RWPE2 (cell line): Measurements from ENCODE around the gene AKR1A1.

Experiments
- ATAC-seq: fragments of 200-7000 bp; cut with Tn5 transposase; 3 replicates; pipeline ENCODE4 v1.9.1; 2021; ENCODE audit warnings: low read depth
- DNase-seq: peaks from one replicate; pipeline ENCODE4 v3.0.0-alpha.2; 2020; ENCODE audit warnings: low spot score
- H3K27ac ChIP-seq: fragments of 450-650 bp; 2 replicates; pipeline ENCODE4 v1.5.1; 2017; ENCODE audit warnings: mild to moderate bottlenecking; ENCODE audit not compliant: poor library complexity, severe bottlenecking
- H3K27me3 ChIP-seq: fragments of 250-450 bp; sonication (Bioruptor Pico); 2 replicates; pipeline ENCODE4 v1.5.1; 2021; ENCODE audit warnings: mild to moderate bottlenecking, moderate library complexity; ENCODE audit not compliant: insufficient read depth, poor library complexity, severe bottlenecking
- H3K36me3 ChIP-seq: fragments of 250-450 bp; sonication (Bioruptor Pico); 2 replicates; pipeline ENCODE4 v1.5.1; 2020; ENCODE audit warnings: low read depth, mild to moderate bottlenecking, moderate library complexity
- H3K4me1 ChIP-seq: fragments of 250-450 bp; sonication (Bioruptor Pico); 2 replicates; pipeline ENCODE4 v1.5.1; 2021; ENCODE audit warnings: mild to moderate bottlenecking, moderate library complexity; ENCODE audit not compliant: insufficient read depth, poor library complexity, severe bottlenecking
- H3K4me3 ChIP-seq: fragments of 250-450 bp; sonication (Bioruptor Pico); 2 replicates; pipeline ENCODE4 v1.5.1; 2021; ENCODE audit warnings: mild to moderate bottlenecking, moderate library complexity; ENCODE audit not compliant: severe bottlenecking
- H3K9me3 ChIP-seq: fragments of 250-450 bp; sonication (Bioruptor Pico); 2 replicates; pipeline ENCODE4 v1.5.1; 2021; ENCODE audit warnings: mild to moderate bottlenecking, moderate library complexity; ENCODE audit not compliant: severe bottlenecking
- CTCF ChIP-seq: fragments of 450-650 bp; IDR thresholded peaks from one replicate; pipeline ENCODE4 v1.5.1; 2017; ENCODE audit warnings: mild to moderate bottlenecking, moderate library complexity; ENCODE audit not compliant: poor library complexity, severe bottlenecking

Gene AKR1A1

GRCh38 chr1:45617618-45618017 is 67.0 kb downstream of the AKR1A1 start:
- peak; percentile 8; the same call in 1 of the 3 replicates for ATAC-seq
- Histone ChIP-seq H3K4me3 (no peak overlapping the region), H3K27ac (no peak overlapping the region), H3K4me1 (peaks cover 9% of the 10 kb centered on the region), H3K36me3 (peaks cover 60% of the 10 kb centered on the region), H3K27me3 (no peaks in the 10 kb centered on the region), H3K9me3 (no peaks in the 10 kb centered on the region)
- no peak for TF ChIP-seq CTCF
- no peak for DNase-seq

GRCh38 chr1:45619149-45619921 is 68.7 kb downstream of the AKR1A1 start:
- Histone ChIP-seq H3K9me3 (no peaks in the 10 kb centered on the region), H3K36me3 (peaks cover 48% of the 10 kb centered on the region), H3K27ac (no peak overlapping the region), H3K4me1 (no peaks in the 10 kb centered on the region), H3K27me3 (no peaks in the 10 kb centered on the region), H3K4me3 (no peak overlapping the region)
- ATAC-seq (0 out of 3 replicates have a peak, but pooled peaks have one; percentile 3), DNase-seq (no peak)
- TF ChIP-seq CTCF: no peak
